ENCODE measurements around the gene NUP93. TPM values are rescaled to one million over a fixed set of nuclear protein-coding genes. Genes with fewer than 3 reads are reported as not detected.

The NUP93 gene
- 10 to 100 TPM; 20.2 to 35.5 (median 22.2) TPM for total RNA-seq
- 10 to 100 TPM; 13.8 to 35.8 (median 18.3) TPM for polyA plus RNA-seq

DNA sequence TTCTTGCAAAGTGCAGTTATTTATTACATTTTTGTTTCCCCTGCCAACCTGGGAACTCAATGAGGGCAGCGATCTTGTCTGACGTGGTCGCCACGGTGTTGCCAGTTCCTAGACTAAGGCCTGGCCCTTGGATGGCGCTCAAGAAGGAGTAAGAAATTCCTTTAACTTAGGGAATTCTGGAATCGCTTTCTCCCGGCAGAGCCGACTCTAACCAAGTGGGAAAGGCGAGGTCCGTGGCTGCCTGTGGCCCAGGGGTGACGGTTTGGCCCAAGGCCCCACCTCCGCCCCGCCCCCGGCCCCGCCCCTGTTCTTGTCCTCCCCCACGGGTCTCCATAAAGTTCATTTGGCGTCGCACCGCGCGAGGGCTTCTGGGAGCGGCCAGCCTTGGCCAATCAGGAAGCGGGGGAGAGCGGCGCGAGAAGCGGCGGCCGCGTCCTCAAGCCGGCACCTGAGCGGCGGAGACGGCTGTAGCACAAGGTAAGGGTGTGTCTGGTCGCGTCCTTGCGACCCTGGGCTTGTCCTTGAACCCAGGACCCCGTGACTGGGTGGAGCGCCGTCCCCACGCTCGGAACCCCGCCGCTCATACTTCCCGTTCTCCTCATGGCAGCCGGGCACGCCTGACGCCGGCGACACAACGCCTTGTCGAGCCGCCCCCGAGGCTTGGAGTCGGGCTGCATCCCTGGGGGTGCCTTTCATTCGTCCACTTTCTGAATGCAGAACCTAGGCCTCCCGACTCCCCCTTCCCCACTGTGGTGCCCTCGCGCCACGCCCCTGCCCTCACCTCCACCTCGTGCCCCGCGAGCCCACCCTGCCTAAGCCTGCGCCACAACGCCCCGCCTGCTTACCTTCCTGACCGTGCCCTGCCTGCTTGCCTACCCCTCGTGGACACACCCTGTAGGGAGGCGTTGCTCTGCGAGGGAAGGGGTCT lies at the start of gene NUP93:
TSS of gene NUP93 (plus strand) at position 395 of the 928 bp plus-strand sequence. CDS start 18,119 bp downstream, outside the sequence.
- 0% methylated on average over 70 of the region's 70 CpGs for WGBS, 2 donors
- Histone ChIP-seq H3K36me3 (no peaks in the 10 kb centered on the region), H3K27me3 (no peaks in the 10 kb centered on the region), H3K9me3 (no peaks in the 10 kb centered on the region), H3K4me3 (peak within 1 kb of the TSS; percentile 53 to 97 (median 86)), H3K27ac (peak within 1 kb of the TSS; percentile 81 to 84 (median 83)), H3K4me1 (peaks cover 0 to 27% (median 18%) of the 10 kb centered on the region in 4 donors)
- DNase-seq: peak; percentile 96
- TF ChIP-seq POLR2AphosphoS5 (IDR thresholded peaks at IDR 0.05) (peak; percentile 71 to 91 (median 88)), CTCF (IDR thresholded peaks at IDR 0.05) (no peak), EP300 (IDR thresholded peaks at IDR 0.05) (no peak), POLR2A (IDR thresholded peaks at IDR 0.05) (peak; percentile 12 to 28)
- intact Hi-C loops (cut with DNase I): loop anchor here (2.0 kb wide), 1 partner anchor 201 kb away; no protein-coding TSS in a partner anchor

GRCh38 chr16:56681939-56682702 lies 47.8 kb upstream of the NUP93 start, which contains the start of gene MT1X:
Gene MT1X (plus strand): TSS chr16:56682470. CDS start chr16:56682541, 71 bp downstream.
- intact Hi-C loops (cut with DNase I): loop anchor here (1.0 to 2.0 kb wide), 2 partner anchors 57 to 74 kb away; partner anchors contain the start of genes MT1E and MT2A
- DNase-seq: peak; percentile 98
- H3K27me3 ChIP-seq: peaks cover 0 to 1% (median 0%) of the 10 kb centered on the region in 3 donors
- H3K27ac ChIP-seq: peak within 1 kb of the TSS; percentile 66 to 83 (median 80)
- WGBS, 2 donors: 0 to 1% methylated on average over 49 of the region's 49 CpGs
- TF ChIP-seq POLR2AphosphoS5 (IDR thresholded peaks at IDR 0.05): peak in 3 of 4 donors; percentile 97 to 99 (median 97)
- TF ChIP-seq POLR2A (IDR thresholded peaks at IDR 0.05): peak; percentile 93
- no peak for TF ChIP-seq CTCF (IDR thresholded peaks at IDR 0.05)
- peak in 3 of 4 donors; percentile 67 to 88 (median 88) for TF ChIP-seq EP300 (IDR thresholded peaks at IDR 0.05)
- H3K9me3 ChIP-seq: no peaks in the 10 kb centered on the region
- no peaks in the 10 kb centered on the region for H3K36me3 ChIP-seq
- peaks cover 0 to 27% (median 22%) of the 10 kb centered on the region in 4 donors for H3K4me1 ChIP-seq
- peak within 1 kb of the TSS; percentile 44 to 66 (median 58) for H3K4me3 ChIP-seq

DNA sequence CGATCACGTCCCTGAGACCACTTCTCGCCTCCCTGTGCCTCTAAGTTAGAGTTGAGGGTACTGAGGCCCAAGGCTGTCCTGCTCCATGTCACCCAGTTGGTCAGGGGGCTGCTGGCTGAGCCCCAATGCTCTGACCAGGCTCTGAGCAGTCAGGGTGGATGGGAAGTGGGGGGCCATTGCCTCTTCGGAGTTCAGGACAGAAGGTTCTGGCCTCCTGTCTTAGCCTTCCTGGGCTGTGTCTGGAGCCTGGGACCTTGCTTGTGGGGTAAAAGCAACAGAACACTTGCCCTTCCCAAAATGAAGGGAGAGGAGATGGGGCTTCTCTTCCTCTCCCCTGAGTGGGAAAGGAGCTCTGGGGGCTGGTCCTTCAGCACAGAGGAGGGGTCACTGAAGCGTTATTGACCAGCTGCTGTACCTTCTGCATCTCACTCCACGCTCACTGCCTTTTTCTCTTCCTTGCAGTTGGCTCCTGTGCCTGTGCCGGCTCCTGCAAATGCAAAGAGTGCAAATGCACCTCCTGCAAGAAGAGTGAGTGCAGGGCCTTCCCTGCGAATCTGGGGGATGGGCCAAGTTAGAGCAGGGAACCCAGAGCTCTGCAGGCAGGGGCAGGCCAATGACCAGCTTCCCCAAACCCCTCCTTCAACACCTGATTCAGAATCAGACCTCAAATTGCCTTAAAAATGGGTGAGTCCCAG lies 47.1 kb upstream of the NUP93 start:
- no peaks in the 10 kb centered on the region for H3K36me3 ChIP-seq
- TF ChIP-seq CTCF (IDR thresholded peaks at IDR 0.05) (no peak), POLR2AphosphoS5 (IDR thresholded peaks at IDR 0.05) (no peak), POLR2A (IDR thresholded peaks at IDR 0.05) (no peak), EP300 (IDR thresholded peaks at IDR 0.05) (no peak)
- H3K27ac ChIP-seq: peak overlapping the region; percentile 66 to 83 (median 80)
- H3K4me3 ChIP-seq: peak overlapping the region; percentile 44 to 66 (median 58)
- 7 to 35% methylated on average over 8 of the region's 8 CpGs for WGBS, 2 donors
- intact Hi-C loops (cut with DNase I): loop anchor here (1.0 to 2.0 kb wide), 2 partner anchors 58 to 75 kb away; partner anchors contain the start of genes MT1E and MT2A
- H3K27me3 ChIP-seq: no peaks in the 10 kb centered on the region
- no peaks in the 10 kb centered on the region for H3K9me3 ChIP-seq
- peaks cover 0 to 27% (median 22%) of the 10 kb centered on the region in 4 donors for H3K4me1 ChIP-seq
- peak; percentile 66 for DNase-seq
